ENCODE data around the gene OBSCN. TPM values are rescaled to one million over a fixed set of nuclear protein-coding genes. Genes with fewer than 3 reads are reported as not detected.

OBSCN gene
- total and polyA plus RNA-seq, 2 donors (not counting 3 experiments of a cell fraction or from before 2014, with no cell fraction given) = 1.5 to 2.9 TPM

DNA sequence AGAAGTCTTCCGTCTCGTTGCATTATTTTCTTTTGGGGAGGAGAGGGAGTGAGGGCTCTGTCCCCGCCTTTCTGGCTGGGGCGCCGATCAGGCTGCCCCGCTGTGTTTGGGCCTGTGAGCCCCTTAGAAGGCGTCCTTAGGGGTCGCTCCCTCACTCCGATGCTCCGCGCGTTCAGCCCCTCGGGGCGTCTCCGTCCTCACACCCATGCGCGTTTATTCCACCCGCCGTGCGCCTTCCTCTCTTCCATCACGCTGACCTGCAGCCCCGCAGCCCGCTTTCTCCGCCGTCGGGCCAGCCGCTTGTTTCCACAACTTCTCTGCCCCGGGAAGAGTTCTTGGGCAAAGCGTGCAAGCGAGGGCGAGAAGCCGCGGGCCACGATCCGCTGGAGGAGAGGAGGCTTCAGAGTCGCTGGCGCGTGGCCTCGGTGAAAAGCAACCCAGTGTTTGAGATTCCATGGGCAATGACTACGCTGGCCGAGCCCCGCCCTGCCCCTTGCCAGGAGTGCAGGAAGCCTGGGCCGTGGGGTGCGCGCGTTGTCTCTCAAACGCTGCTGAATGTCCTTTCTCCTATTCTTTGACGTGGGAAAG lies 171.1 kb downstream of the OBSCN start:
- peak overlapping the region; percentile 75 for H3K4me2 ChIP-seq (ENCODE audit: insufficient read depth, low read length)
- H3K4me3 ChIP-seq (replicated peaks in 1 of 3; ENCODE audit: insufficient read depth in 1 of 3, low read depth in 1 of 3, low read length in 3 of 3) = peak overlapping the region in 2 of 3 experiments; percentile 29 to 41
- BruUV-seq (replicated peaks) = no TSS peak
- H3K27ac ChIP-seq (ENCODE audit: insufficient read depth, low read depth, low read length) = no peak overlapping the region
- H3K4me1 ChIP-seq (ENCODE audit: control insufficient read depth, extremely low read depth, insufficient read depth, low read length) = peaks cover 5% of the 10 kb centered on the region
- peak overlapping the region; percentile 33 for H2AFZ ChIP-seq (ENCODE audit: low read depth, low read length)
- DNase-seq (ENCODE audit: low read depth, low spot score) = no peak
- ChIA-PET POLR2A (no interaction called here), CTCF (interaction anchor here (1.0 kb wide), 4 partner anchors 10 to 103 kb away, joined by 3 to 6 read pairs (median 4); no protein-coding TSS in a partner anchor)
- H3K9me1 ChIP-seq (replicated peaks; ENCODE audit: control insufficient read depth, extremely low read depth, insufficient read depth, low read length) = no peaks in the 10 kb centered on the region
- H3K27me3 ChIP-seq (ENCODE audit: control insufficient read depth in 2 of 2, insufficient read depth in 2 of 2, low read length in 2 of 2) = peaks cover 9 to 11% of the 10 kb centered on the region in 2 experiments
- no peaks in the 10 kb centered on the region for H4K20me1 ChIP-seq (replicated peaks; ENCODE audit: control insufficient read depth, extremely low read depth, insufficient read depth, low read length)
- TF ChIP-seq EZH2 (IDR thresholded peaks at IDR 0.05; ENCODE audit: borderline replicate concordance, low read depth, low read length, severe bottlenecking) (peak; percentile 33), POLR2A (IDR thresholded peaks at IDR 0.05; ENCODE audit: low read depth, low read length) (no peak)
- no peak for FAIRE-seq
- H3K9me3 ChIP-seq (replicated peaks; ENCODE audit: control insufficient read depth, insufficient read depth, low read length) = no peaks in the 10 kb centered on the region
- no peaks in the 10 kb centered on the region for H3K36me3 ChIP-seq (ENCODE audit: control insufficient read depth in 2 of 2, extremely low read depth in 1 of 2, insufficient read depth in 2 of 2, low read length in 2 of 2)
- peak overlapping the region; percentile 27 for H3K9ac ChIP-seq (replicated peaks; ENCODE audit: extremely low read depth, insufficient read depth, low read length)
- dilution Hi-C loops (cut with MboI; ENCODE audit: extremely low pct_ligation_motif_present, low sequenced_read_pairs) (no loop called here), intact Hi-C loops (cut with micrococcal nuclease) (loop anchor here (2.0 kb wide), 1 partner anchor 136 kb away; no protein-coding TSS in a partner anchor)
- H3K79me2 ChIP-seq (ENCODE audit: control insufficient read depth, insufficient read depth, low read length) = no peaks in the 10 kb centered on the region

DNA sequence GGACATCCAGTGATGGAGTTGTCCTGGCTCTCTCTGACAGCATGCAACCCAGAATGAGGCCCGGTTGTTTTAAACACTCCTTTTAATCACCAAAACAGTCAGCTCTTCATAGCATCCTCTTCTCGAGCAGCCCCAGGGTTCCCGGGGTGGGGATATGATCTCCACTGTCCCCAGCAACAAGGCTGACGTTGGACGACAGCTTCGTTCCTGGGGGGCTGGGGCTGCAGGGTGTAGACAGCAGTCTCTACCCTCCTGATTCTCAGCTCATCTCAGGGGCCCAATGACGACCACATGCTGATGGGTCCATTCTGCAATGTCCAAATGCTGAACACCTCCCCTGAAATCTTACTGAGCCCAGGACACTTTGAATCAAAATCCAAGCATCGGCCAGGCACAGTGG lies 171.8 kb downstream of the OBSCN start:
- H3K79me2 ChIP-seq (ENCODE audit: control insufficient read depth, insufficient read depth, low read length) = no peaks in the 10 kb centered on the region
- POLR2A ChIA-PET = no interaction called here
- TF ChIP-seq EZH2 (IDR thresholded peaks at IDR 0.05; ENCODE audit: borderline replicate concordance, low read depth, low read length, severe bottlenecking) (no peak), POLR2AphosphoS5 (IDR thresholded peaks at IDR 0.05; ENCODE audit: insufficient read depth, low read depth, low read length) (no peak), GATA2 (IDR thresholded peaks at IDR 0.05; ENCODE audit: insufficient read depth, insufficient read length, low read depth, low read length) (no peak), FOS (IDR thresholded peaks at IDR 0.05; ENCODE audit: borderline replicate concordance, insufficient read depth, low read length) (no peak), MYC (IDR thresholded peaks at IDR 0.05; ENCODE audit: low read depth, low read length) (no peak), JUN (IDR thresholded peaks at IDR 0.05; ENCODE audit: borderline replicate concordance, insufficient read depth, insufficient read length, low read depth) (no peak), POLR2A (IDR thresholded peaks at IDR 0.05; ENCODE audit: low read depth, low read length) (no peak)
- TF ChIP-seq, protein P1, sequence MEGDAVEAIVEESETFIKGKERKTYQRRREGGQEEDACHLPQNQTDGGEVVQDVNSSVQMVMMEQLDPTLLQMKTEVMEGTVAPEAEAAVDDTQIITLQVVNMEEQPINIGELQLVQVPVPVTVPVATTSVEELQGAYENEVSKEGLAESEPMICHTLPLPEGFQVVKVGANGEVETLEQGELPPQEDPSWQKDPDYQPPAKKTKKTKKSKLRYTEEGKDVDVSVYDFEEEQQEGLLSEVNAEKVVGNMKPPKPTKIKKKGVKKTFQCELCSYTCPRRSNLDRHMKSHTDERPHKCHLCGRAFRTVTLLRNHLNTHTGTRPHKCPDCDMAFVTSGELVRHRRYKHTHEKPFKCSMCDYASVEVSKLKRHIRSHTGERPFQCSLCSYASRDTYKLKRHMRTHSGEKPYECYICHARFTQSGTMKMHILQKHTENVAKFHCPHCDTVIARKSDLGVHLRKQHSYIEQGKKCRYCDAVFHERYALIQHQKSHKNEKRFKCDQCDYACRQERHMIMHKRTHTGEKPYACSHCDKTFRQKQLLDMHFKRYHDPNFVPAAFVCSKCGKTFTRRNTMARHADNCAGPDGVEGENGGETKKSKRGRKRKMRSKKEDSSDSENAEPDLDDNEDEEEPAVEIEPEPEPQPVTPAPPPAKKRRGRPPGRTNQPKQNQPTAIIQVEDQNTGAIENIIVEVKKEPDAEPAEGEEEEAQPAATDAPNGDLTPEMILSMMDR (IDR thresholded peaks at IDR 0.05; ENCODE audit: extremely low read depth in 1 of 2, insufficient read depth in 1 of 2, low read depth in 1 of 2, low read length in 2 of 2) = no peak
- TF ChIP-seq, protein P2, sequence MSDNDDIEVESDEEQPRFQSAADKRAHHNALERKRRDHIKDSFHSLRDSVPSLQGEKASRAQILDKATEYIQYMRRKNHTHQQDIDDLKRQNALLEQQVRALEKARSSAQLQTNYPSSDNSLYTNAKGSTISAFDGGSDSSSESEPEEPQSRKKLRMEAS (IDR thresholded peaks at IDR 0.05; ENCODE audit: insufficient read depth, insufficient read length) = no peak
- dilution Hi-C loops (cut with MboI; ENCODE audit: extremely low pct_ligation_motif_present, low sequenced_read_pairs) (no loop called here), intact Hi-C loops (cut with micrococcal nuclease) (loop anchor here (2.0 kb wide), 1 partner anchor 135 kb away; no protein-coding TSS in a partner anchor)
- H3K4me1 ChIP-seq (ENCODE audit: control insufficient read depth, extremely low read depth, insufficient read depth, low read length) = peaks cover 5% of the 10 kb centered on the region
- CTCF ChIA-PET = interaction anchor here (1.0 kb wide), 1 partner anchor 14 kb away, joined by 6 read pairs; no protein-coding TSS in a partner anchor
- no peak for FAIRE-seq
- no peaks in the 10 kb centered on the region for H4K20me1 ChIP-seq (replicated peaks; ENCODE audit: control insufficient read depth, extremely low read depth, insufficient read depth, low read length)
- no peaks in the 10 kb centered on the region for H3K36me3 ChIP-seq (ENCODE audit: control insufficient read depth in 2 of 2, extremely low read depth in 1 of 2, insufficient read depth in 2 of 2, low read length in 2 of 2)
- no peak overlapping the region for H3K9ac ChIP-seq (replicated peaks; ENCODE audit: extremely low read depth, insufficient read depth, low read length)
- no TSS peak for BruUV-seq (replicated peaks)
- no peak overlapping the region for H3K4me3 ChIP-seq (replicated peaks in 1 of 3; ENCODE audit: insufficient read depth in 1 of 3, low read depth in 1 of 3, low read length in 3 of 3)
- peaks cover 9 to 11% of the 10 kb centered on the region in 2 experiments for H3K27me3 ChIP-seq (ENCODE audit: control insufficient read depth in 2 of 2, insufficient read depth in 2 of 2, low read length in 2 of 2)
- H2AFZ ChIP-seq (ENCODE audit: low read depth, low read length) = no peak overlapping the region
- no peak for DNase-seq (ENCODE audit: low read depth, low spot score)
- no peaks in the 10 kb centered on the region for H3K9me1 ChIP-seq (replicated peaks; ENCODE audit: control insufficient read depth, extremely low read depth, insufficient read depth, low read length)
- no peak overlapping the region for H3K27ac ChIP-seq (ENCODE audit: insufficient read depth, low read depth, low read length)
- H3K9me3 ChIP-seq (replicated peaks; ENCODE audit: control insufficient read depth, insufficient read depth, low read length) = no peaks in the 10 kb centered on the region
- no peak overlapping the region for H3K4me2 ChIP-seq (ENCODE audit: insufficient read depth, low read length)
